A204.1 (cell line): ENCODE measurements around the gene CRTC1.
"Not testable (repeated sequence)": the region's sequence is repeated elsewhere in the genome, so short reads cannot be mapped to it uniquely, and the experiment has no call there.

Source experiments
- FAIRE-seq: peaks from 2 replicates; lab custom pipeline; 2012; peaks lifted over from hg19 to GRCh38; lab: Jason Lieb, UNC

CRTC1 gene

GRCh38 chr19:18804643-18805042, 121.2 kb downstream of the CRTC1 start:
- no peak for FAIRE-seq

- no peak for FAIRE-seq
Measured at GRCh38 chr19:18807861-18808331, 124.4 kb downstream of the CRTC1 start.

- no peak for FAIRE-seq
Measured at GRCh38 chr19:18809149-18809868, 125.8 kb downstream of the CRTC1 start.

GRCh38 chr19:18811638-18812037, 128.2 kb downstream of the CRTC1 start:
- FAIRE-seq: not testable (repeated sequence)

GRCh38 chr19:18814063-18814462, 130.6 kb downstream of the CRTC1 start:
- no peak for FAIRE-seq

GRCh38 chr19:18815673-18816072, 132.2 kb downstream of the CRTC1 start:
- FAIRE-seq: no peak

- not testable (repeated sequence) for FAIRE-seq
Measured at GRCh38 chr19:18816645-18817044, 133.2 kb downstream of the CRTC1 start.

GRCh38 chr19:18817574-18817973, 134.1 kb downstream of the CRTC1 start:
- FAIRE-seq: no peak

GRCh38 chr19:18828786-18829185, 145.3 kb downstream of the CRTC1 start:
- no peak for FAIRE-seq

GRCh38 chr19:18830488-18830887, 147.0 kb downstream of the CRTC1 start:
- no peak for FAIRE-seq

- no peak for FAIRE-seq
Measured at GRCh38 chr19:18831524-18832305, 148.2 kb downstream of the CRTC1 start, which contains the start of gene UPF1. TSS of gene UPF1 (plus strand) at chr19:18831959. CDS start at chr19:18832210, 251 bp downstream.
